Measurements from ENCODE around the gene SWSAP1.
A peak's percentile ranks its signal among the peaks of the same experiment; 100 is the strongest.
"Not testable (repeated sequence)": the region's sequence is repeated elsewhere in the genome, so short reads cannot be mapped to it uniquely, and the experiment has no call there.

SWSAP1 gene

DNA sequence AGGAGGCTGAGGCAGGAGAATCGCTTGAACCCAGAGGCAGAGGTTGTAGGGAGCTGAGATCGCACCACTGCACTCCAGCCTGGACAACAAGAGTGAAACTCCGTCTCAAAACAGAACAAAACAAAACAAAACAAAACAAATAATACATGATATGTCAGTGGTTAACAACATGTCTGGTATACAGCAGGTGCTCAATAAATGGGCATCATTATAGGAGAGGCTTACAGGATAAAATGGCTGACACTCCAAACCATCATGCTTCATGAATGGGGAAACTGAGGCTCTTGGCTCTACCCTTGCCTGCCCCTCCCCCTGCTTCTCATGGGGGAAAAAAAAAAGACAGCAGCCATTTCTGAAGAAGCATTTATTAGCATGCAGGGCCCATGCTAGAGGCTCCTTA lies 32.0 kb upstream of the SWSAP1 start:
- TF ChIP-seq ZNF274 (IDR thresholded peaks at IDR 0.05; ENCODE audit: low read depth, low read length), result no peak
- H3K4me3 ChIP-seq (ENCODE audit: low read length), result no peak overlapping the region

GRCh38 chr19:11345122-11345803 lies 29.2 kb upstream of the SWSAP1 start:
- no peak for TF ChIP-seq ZNF274 (IDR thresholded peaks at IDR 0.05; ENCODE audit: low read depth, low read length)

DNA sequence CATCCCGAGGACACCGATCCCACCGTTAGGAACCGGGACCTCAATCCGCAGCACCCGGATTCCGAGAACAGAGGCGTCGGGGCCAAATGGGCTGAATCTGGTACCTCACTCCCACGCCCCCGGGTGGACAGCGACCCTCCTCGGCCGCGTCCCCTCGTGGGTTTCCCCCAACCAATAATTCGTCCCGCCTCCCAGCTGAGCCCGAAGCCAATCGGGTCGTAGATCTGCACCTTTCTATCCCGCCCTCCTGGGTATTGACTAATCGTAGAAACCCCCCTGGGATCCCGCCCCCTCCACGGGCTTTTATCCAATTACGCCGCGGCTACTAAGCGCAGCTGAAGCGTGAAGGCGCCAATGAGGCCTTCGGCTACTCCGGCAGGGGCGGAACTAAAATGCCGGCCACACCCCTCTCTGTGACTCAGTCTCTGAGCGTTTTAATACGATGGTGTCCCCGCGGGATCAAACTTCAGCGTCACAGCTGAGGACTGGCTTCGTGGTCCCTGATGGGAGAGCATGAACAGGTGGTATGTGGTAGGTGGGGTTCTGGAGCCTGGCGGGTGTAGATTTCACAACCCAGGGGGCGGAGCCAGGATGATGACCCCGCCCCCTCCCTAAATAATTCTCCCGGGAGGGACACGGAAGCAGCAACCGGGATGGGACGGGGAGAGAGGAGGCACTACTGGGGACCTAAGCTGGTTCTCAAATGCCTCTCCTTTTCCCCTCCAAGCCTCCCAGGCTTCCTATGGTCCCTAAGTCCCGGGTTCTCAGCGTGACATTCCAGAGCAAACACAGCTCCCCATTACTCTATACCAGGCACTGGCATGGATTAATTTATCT lies 28.1 kb upstream of the SWSAP1 start, which contains the start of the genes CCDC159 and TMEM205:
TSS of gene CCDC159 (plus strand) at position 416 of the 837 bp plus-strand sequence. CDS start at position 504, 88 bp downstream.
TSS of gene TMEM205 (minus strand) at position 165 of the 837 bp plus-strand sequence. CDS start 649 bp downstream, outside the sequence.
- no peak for TF ChIP-seq ZNF274 (IDR thresholded peaks at IDR 0.05; ENCODE audit: low read depth, low read length)
- peak within 1 kb of the TSS; percentile 74 for H3K4me3 ChIP-seq (ENCODE audit: low read length)

More at GRCh38 chr19:11345122-11345803, 29.2 kb upstream of the SWSAP1 start:
- H3K4me3 ChIP-seq (ENCODE audit: low read length), result peak overlapping the region; percentile 71

- no peak for TF ChIP-seq ZNF274 (IDR thresholded peaks at IDR 0.05; ENCODE audit: low read depth, low read length)
- no peak overlapping the region for H3K4me3 ChIP-seq (ENCODE audit: low read length)
Observed at GRCh38 chr19:11347546-11348039, 26.9 kb upstream of the SWSAP1 start.

- no peak overlapping the region for H3K4me3 ChIP-seq (ENCODE audit: low read length)
- no peak for TF ChIP-seq ZNF274 (IDR thresholded peaks at IDR 0.05; ENCODE audit: low read depth, low read length)
Observed at GRCh38 chr19:11349171-11349570, 25.3 kb upstream of the SWSAP1 start.

DNA sequence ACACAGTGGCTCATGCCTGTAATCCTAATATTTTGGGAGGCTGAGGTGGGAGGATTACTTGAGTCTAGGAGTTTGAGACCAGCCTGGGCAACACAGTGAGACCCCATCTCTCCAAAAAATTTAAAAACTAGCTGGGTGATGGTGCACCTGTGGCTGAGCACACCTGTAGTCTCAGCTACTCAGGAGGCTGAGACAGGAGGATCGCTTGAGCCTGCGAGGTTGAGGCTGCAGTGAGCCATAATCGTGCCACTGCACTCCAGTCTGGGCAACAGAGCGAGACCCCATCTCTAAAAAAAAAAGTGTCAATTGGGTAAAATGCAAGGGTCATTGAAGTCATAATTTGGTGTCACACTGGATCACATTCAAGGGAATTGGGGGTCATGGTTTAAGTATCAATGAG lies 20.4 kb upstream of the SWSAP1 start:
- not testable (repeated sequence) for H3K4me3 ChIP-seq (ENCODE audit: low read length)

DNA sequence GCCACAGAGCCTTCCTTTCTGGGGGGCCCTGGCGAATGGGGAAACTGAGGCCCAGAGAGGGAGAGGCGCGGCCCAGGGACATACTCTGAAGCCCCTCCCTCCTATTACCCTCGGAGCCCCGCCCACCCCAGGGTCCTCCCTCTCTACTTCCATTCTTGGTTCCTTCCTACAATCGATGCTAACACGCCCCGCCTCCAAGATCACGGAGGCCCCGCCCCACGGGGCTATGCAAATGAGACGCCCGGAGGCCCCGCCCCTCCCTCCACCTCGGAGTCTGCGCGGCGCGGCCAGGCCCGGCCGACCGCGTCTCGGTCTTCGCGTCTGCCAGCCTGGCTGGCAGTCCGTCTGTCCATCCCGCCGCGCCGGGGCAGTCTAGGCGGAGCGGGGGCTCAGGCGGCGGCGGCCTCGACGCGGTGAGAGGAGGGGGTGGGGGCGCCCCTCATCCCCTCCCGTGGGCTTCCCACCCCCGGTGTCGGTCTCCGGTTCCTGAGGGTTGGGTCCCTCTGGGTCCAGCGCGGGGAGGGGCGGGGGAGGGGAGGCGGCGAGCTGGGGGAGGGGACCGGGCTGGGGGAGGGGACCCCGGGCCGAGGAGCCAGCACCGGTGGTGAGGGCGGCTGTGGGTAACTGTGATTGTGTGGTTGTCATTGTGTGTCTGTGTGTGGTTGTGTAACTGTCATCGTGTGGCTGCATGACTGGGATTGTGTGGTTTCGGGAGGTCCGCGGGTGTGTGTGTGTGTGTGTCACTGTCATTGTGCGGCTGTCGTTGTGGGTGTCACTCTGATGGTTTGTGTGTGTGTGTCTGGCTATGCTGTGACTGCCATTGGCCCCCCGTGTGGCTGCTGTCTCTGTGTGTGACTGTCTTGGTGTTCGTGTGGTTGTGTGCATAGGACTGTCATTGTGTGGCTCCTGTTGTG lies 19.0 kb upstream of the SWSAP1 start, which contains the start of gene PLPPR2:
TSS of gene PLPPR2 (plus strand) at position 273 of the 914 bp plus-strand sequence. CDS start 2,242 bp downstream, outside the sequence.
- H3K4me3 ChIP-seq (ENCODE audit: low read length), result peak within 1 kb of the TSS; percentile 47; the same call in 1 of the 2 replicates
- TF ChIP-seq ZNF274 (IDR thresholded peaks at IDR 0.05; ENCODE audit: low read depth, low read length), result no peak

DNA sequence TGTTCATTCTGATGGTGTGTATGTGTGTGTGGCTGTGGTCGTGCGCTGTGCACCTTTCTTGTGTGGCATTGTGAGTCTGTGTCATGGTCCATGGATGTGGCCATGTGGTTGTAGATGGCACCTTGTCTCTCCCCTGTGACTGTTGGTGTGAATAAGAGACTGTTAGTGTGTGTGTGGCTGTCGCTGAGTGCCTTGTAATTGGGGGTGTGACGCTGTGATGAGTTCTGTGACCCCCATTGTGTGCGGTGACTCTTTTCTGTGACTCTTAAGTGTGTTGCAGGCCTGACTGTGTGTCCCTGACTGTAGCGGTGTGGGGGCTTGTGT lies 18.4 kb upstream of the SWSAP1 start:
- TF ChIP-seq ZNF274 (IDR thresholded peaks at IDR 0.05; ENCODE audit: low read depth, low read length), result no peak
- H3K4me3 ChIP-seq (ENCODE audit: low read length), result no peak overlapping the region; the same call in 1 of the 2 replicates

- no peak for TF ChIP-seq ZNF274 (IDR thresholded peaks at IDR 0.05; ENCODE audit: low read depth, low read length)
- no peak overlapping the region for H3K4me3 ChIP-seq (ENCODE audit: low read length)
Observed at GRCh38 chr19:11356676-11357550, 17.6 kb upstream of the SWSAP1 start.

DNA sequence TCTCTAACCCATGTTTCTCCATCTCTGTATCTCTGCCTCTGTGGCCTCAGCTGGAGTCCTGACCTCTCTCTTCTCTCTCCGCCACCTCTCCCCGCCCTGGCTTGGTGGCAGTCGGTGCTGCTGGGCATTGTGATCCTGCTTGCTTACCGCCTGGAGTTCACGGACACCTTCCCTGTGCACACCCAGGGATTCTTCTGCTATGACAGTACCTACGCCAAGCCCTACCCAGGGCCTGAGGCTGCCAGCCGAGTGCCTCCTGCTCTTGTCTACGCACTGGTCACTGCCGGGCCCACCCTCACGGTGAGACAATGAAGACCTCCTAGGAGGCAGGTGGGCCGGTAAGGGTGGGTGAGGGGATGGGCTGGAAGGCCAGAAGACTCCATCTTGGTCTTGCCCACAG lies 15.0 kb upstream of the SWSAP1 start:
- H3K4me3 ChIP-seq (ENCODE audit: low read length), result no peak overlapping the region
- TF ChIP-seq ZNF274 (IDR thresholded peaks at IDR 0.05; ENCODE audit: low read depth, low read length), result no peak

GRCh38 chr19:11361037-11361770 lies 13.3 kb upstream of the SWSAP1 start:
- no peak for TF ChIP-seq ZNF274 (IDR thresholded peaks at IDR 0.05; ENCODE audit: low read depth, low read length)
- H3K4me3 ChIP-seq (ENCODE audit: low read length), result no peak overlapping the region
